ENCODE measurements around the gene CSPG4. TPM values are rescaled to one million over a fixed set of nuclear protein-coding genes. Genes with fewer than 3 reads are reported as not detected.
"Not testable (repeated sequence)": the region's sequence is repeated elsewhere in the genome, so short reads cannot be mapped to it uniquely, and the experiment has no call there.

CSPG4 gene
- total and polyA plus RNA-seq, 2 of the 8 experiments (the other 6 are each of a cell fraction or from before 2014, with no cell fraction given), result 1.4 to 3.0 TPM

DNA sequence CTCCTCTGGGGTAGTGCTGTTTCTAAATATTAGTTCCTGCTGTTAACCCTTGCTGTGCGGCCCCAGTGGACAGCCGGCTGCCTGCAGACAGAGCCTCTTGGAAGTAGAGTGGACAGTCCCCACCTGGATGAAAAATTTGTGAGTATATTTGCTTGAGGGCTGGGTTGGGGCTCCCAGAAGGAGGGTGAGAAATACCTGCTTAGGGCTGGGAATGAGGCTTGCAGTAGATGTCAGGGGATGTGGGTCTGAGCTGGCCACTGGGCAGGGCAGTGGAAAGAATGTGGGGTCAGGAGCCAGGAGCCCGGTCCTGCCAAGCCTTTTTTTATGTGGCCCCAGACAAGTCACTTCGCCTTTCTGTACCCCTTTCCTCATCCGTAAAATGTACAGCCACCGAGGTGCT lies 4.4 kb upstream of the CSPG4 start:
- H3K23ac ChIP-seq (ENCODE audit: insufficient read length); H3K9me3 ChIP-seq (ENCODE audit: insufficient read depth in 2 of 2, low read depth in 1 of 2, low read length in 1 of 2); H3K4ac ChIP-seq (replicated peaks; ENCODE audit: insufficient read length, low read depth, low read length); H2BK15ac ChIP-seq (ENCODE audit: low read length); H4K8ac ChIP-seq (ENCODE audit: extremely low read depth, insufficient read depth, low read length); H4K5ac ChIP-seq (ENCODE audit: insufficient read length, low read depth, low read length); H2BK12ac ChIP-seq (ENCODE audit: low read depth, low read length); H3K79me1 ChIP-seq (ENCODE audit: low read depth, low read length); H3K14ac ChIP-seq (ENCODE audit: insufficient read length); H3K36me3 ChIP-seq (ENCODE audit: control insufficient read depth in 2 of 4, insufficient read depth in 4 of 4, low read length in 3 of 4); H3K56ac ChIP-seq (replicated peaks; ENCODE audit: insufficient read length, low read depth, low read length); H2BK120ac ChIP-seq (replicated peaks; ENCODE audit: low read depth, low read length); H2BK5ac ChIP-seq (ENCODE audit: low read depth, low read length); H3K4me2 ChIP-seq (ENCODE audit: insufficient read depth in 1 of 2, low read depth in 2 of 2, low read length in 2 of 2); H3K23me2 ChIP-seq (ENCODE audit: low read depth, low read length); H3K18ac ChIP-seq (ENCODE audit: extremely low read depth, low read length); H2BK20ac ChIP-seq (ENCODE audit: low read length); H3K27ac ChIP-seq (ENCODE audit: low read depth, low read length); H4K91ac ChIP-seq (replicated peaks; ENCODE audit: insufficient read length, low read length); H3K4me3 ChIP-seq (ENCODE audit: extremely low read depth in 1 of 4, insufficient read depth in 2 of 4, low read depth in 3 of 4, low read length in 4 of 4); POLR2A ChIA-PET (ENCODE audit: partially characterized antibody); FAIRE-seq; H4K20me1 ChIP-seq (replicated peaks in 1 of 2; ENCODE audit: control insufficient read depth in 1 of 2, insufficient read depth in 2 of 2, low read length in 2 of 2); H3K9ac ChIP-seq (replicated peaks in 1 of 4; ENCODE audit: extremely low read depth in 1 of 4, low read depth in 3 of 4, low read length in 3 of 4); H2AK5ac ChIP-seq (ENCODE audit: low read depth, low read length); DNase-seq (ENCODE audit: low read depth in 1 of 2, low spot score in 2 of 2); H2AFZ ChIP-seq (ENCODE audit: low read length); H3K79me2 ChIP-seq (ENCODE audit: control insufficient read depth in 1 of 2, insufficient read depth in 2 of 2, low read length in 2 of 2): not testable (repeated sequence)
- Histone ChIP-seq H3K4me1 (replicated peaks in 1 of 4; ENCODE audit: control insufficient read depth in 3 of 4, insufficient read depth in 4 of 4, low read length in 3 of 4) (peaks cover 0 to 10% (median 9%) of the 10 kb centered on the region in 4 experiments; a peak in 6 of 7 replicates), H3K27me3 (replicated peaks in 1 of 4; ENCODE audit: control insufficient read depth in 3 of 4, extremely low read depth in 1 of 4, insufficient read depth in 3 of 4, low read length in 3 of 4) (peaks cover 0 to 21% (median 9%) of the 10 kb centered on the region in 4 experiments; a peak in 4 of 7 replicates)
- CTCF ChIA-PET (ENCODE audit: partially characterized antibody), result interaction anchor here (1.0 to 1.4 kb wide), 5 partner anchors 13 to 50 kb away, joined by 3 to 7 read pairs (median 4); no protein-coding TSS in a partner anchor
- 96% methylated on average over 6 of the region's 6 CpGs; no CpG with 5 or more reads in 1 of the 2 experiments for WGBS, 2 experiments (ENCODE audit: extremely low coverage in 1 of 2, insufficient coverage in 1 of 2, insufficient read length in 1 of 2, insufficient replicate concordance in 2 of 2, low coverage in 1 of 2, low lambda C conversion rate in 2 of 2, missing lambda C conversion rate in 1 of 2)

Measured in H1 (cell line).